ENCODE results near the gene HSPA8. TPM values are rescaled to one million over a fixed set of nuclear protein-coding genes. Genes with fewer than 3 reads are reported as not detected.
A peak's percentile ranks its signal among the peaks of the same experiment; 100 is the strongest.

The HSPA8 gene
- total and polyA plus RNA-seq, 2 of the 8 experiments (the other 6 are each of a cell fraction or from before 2014, with no cell fraction given) = 1,491 to 2,155 TPM

DNA sequence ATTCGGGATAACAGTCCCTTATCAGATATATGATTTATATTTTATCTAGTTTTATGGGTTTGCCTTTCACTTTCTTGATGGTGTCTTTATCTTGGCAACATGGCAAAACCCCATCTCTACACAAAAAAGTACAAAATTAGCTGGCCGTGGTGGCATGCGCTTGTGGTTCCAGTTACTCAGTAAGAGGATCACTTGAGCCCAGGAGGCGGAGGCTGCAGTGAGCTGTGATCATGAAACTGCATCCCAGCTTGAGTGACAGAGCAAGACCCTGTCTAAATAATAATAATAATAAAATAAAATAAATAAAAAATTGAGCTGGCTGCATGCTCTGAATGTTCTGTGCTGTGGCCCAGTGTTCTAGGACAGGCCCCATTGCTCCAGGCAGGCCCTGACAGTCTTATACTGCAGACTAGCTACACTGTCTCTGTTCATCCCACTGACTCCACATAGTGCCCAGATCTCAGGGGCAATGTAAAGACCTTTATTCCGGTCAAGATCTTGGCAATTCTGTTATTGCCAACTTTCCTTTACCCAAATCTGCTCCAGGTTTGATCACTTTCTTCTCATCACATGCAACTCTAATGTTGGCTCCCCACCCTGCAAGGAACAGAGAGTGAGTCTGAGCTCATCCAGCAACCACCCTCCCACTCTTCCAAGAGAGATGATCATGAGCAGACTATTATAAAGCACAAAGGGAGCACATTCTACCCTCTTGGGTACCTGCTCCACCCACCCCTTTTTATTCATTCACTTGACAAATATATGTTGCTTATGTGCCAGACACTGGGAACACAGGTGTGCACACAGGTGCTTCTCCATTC, 8.8 kb downstream of the HSPA8 start:
- H3K79me2 ChIP-seq (ENCODE audit: control insufficient read depth in 1 of 2, insufficient read depth in 2 of 2, low read length in 2 of 2) = no peaks in the 10 kb centered on the region
- H4K8ac ChIP-seq (ENCODE audit: extremely low read depth, insufficient read depth, low read length) = no peak overlapping the region
- ChIA-PET CTCF (ENCODE audit: partially characterized antibody) (interaction anchor here (0.6 to 5.5 kb wide), 47 partner anchors 8 to 528 kb away, joined by 3 to 58 read pairs (median 4); partner anchors contain the start of gene HSPA8), POLR2A (ENCODE audit: partially characterized antibody) (interaction anchor here (0.9 to 8.5 kb wide), 7 partner anchors 8 to 189 kb away, joined by 3 to 54 read pairs (median 8); partner anchors contain the start of gene HSPA8)
- no peaks in the 10 kb centered on the region; the same call in 1 of the 2 replicates for H3K79me1 ChIP-seq (ENCODE audit: low read depth, low read length)
- H2BK120ac ChIP-seq (replicated peaks; ENCODE audit: low read depth, low read length) = no peak overlapping the region
- no peak overlapping the region for H3K14ac ChIP-seq (ENCODE audit: insufficient read length)
- H3K23ac ChIP-seq (ENCODE audit: insufficient read length) = no peak overlapping the region
- no peak overlapping the region for H4K5ac ChIP-seq (ENCODE audit: insufficient read length, low read depth, low read length)
- DNase-seq (ENCODE audit: low read depth in 1 of 2, low spot score in 2 of 2) = no peak
- no peaks in the 10 kb centered on the region for H3K27me3 ChIP-seq (replicated peaks in 1 of 4; ENCODE audit: control insufficient read depth in 3 of 4, extremely low read depth in 1 of 4, insufficient read depth in 3 of 4, low read length in 3 of 4)
- no peak overlapping the region for H3K4me2 ChIP-seq (ENCODE audit: insufficient read depth in 1 of 2, low read depth in 2 of 2, low read length in 2 of 2)
- H2AK5ac ChIP-seq (ENCODE audit: low read depth, low read length) = no peak overlapping the region
- peaks cover 11 to 35% (median 26%) of the 10 kb centered on the region in 4 experiments for H3K36me3 ChIP-seq (ENCODE audit: control insufficient read depth in 2 of 4, insufficient read depth in 4 of 4, low read length in 3 of 4)
- H3K4me1 ChIP-seq (replicated peaks in 1 of 4; ENCODE audit: control insufficient read depth in 3 of 4, insufficient read depth in 4 of 4, low read length in 3 of 4) = no peaks in the 10 kb centered on the region
- H3K27ac ChIP-seq (ENCODE audit: low read depth, low read length) = no peak overlapping the region
- no peak overlapping the region for H2BK12ac ChIP-seq (ENCODE audit: low read depth, low read length)
- no peak overlapping the region for H3K4ac ChIP-seq (replicated peaks; ENCODE audit: insufficient read length, low read depth, low read length)
- WGBS, 2 experiments (ENCODE audit: extremely low coverage in 1 of 2, insufficient coverage in 1 of 2, insufficient read length in 1 of 2, insufficient replicate concordance in 2 of 2, low coverage in 1 of 2, low lambda C conversion rate in 2 of 2, missing lambda C conversion rate in 1 of 2) = 91% methylated on average over 5 of the region's 5 CpGs; no CpG with 5 or more reads in 1 of the 2 experiments
- peaks cover 5 to 8% of the 10 kb centered on the region in 2 experiments for H4K20me1 ChIP-seq (replicated peaks in 1 of 2; ENCODE audit: control insufficient read depth in 1 of 2, insufficient read depth in 2 of 2, low read length in 2 of 2)
- no peak overlapping the region for H4K91ac ChIP-seq (replicated peaks; ENCODE audit: insufficient read length, low read length)
- H2BK15ac ChIP-seq (ENCODE audit: low read length) = no peak overlapping the region
- no peak overlapping the region for H3K9ac ChIP-seq (replicated peaks in 1 of 4; ENCODE audit: extremely low read depth in 1 of 4, low read depth in 3 of 4, low read length in 3 of 4)
- peak; percentile 70; the same call in 1 of the 2 replicates for TF ChIP-seq POLR2AphosphoS5 (IDR thresholded peaks at IDR 0.05; ENCODE audit: low read depth, low read length)
- TF ChIP-seq CTBP2 (IDR thresholded peaks at IDR 0.05; ENCODE audit: borderline replicate concordance, insufficient read depth, insufficient read length, low read length) = no peak
- no peaks in the 10 kb centered on the region for H3K23me2 ChIP-seq (ENCODE audit: low read depth, low read length)
- H2BK20ac ChIP-seq (ENCODE audit: low read length) = no peak overlapping the region
- H3K56ac ChIP-seq (replicated peaks; ENCODE audit: insufficient read length, low read depth, low read length) = no peak overlapping the region
- H3K18ac ChIP-seq (ENCODE audit: extremely low read depth, low read length) = no peak overlapping the region
- no peak overlapping the region for H2BK5ac ChIP-seq (ENCODE audit: low read depth, low read length)
- H3K4me3 ChIP-seq (ENCODE audit: extremely low read depth in 1 of 4, insufficient read depth in 2 of 4, low read depth in 3 of 4, low read length in 4 of 4) = no peak overlapping the region
- no peak for FAIRE-seq
- no peak overlapping the region for H2AFZ ChIP-seq (ENCODE audit: low read length)
- H3K9me3 ChIP-seq (ENCODE audit: insufficient read depth in 2 of 2, low read depth in 1 of 2, low read length in 1 of 2) = no peaks in the 10 kb centered on the region
